Body of pancreas (tissue), 4 donors: ENCODE data around the gene SCN2B. TPM values are rescaled to one million over a fixed set of nuclear protein-coding genes. Genes with fewer than 3 reads are reported as not detected.

Experiments
- ATAC-seq: fragments of 150-250 bp; one replicate; pipeline ENCODE4 v1.9.1; 2016
- DNase-seq, 4 donors: peaks; one replicate each; pipeline ENCODE4 v3.0.0-alpha.2; 2019
- H3K27ac ChIP-seq, 4 donors: fragments of 200-600 bp; sonication (generic); 1 replicate in 3 of 4; 2 replicates in 1 of 4; pipeline versions ENCODE4 v1.5.1 to v1.6.1; 2016 to 2019; ENCODE audit warnings: mild to moderate bottlenecking in 1 of 4, mixed read lengths in 1 of 4, moderate library complexity in 1 of 4
- H3K27me3 ChIP-seq, 2 donors: fragments of 200-600 bp; sonication (generic); one replicate each; pipeline ENCODE4 v1.6.0; 2016; ENCODE audit warnings: mild to moderate bottlenecking in 1 of 2
- H3K36me3 ChIP-seq, 2 donors: fragments of 200-600 bp; sonication (generic); replicated peaks in 1 of 2; 2 replicates each; pipeline ENCODE4 v1.5.1; 2016; ENCODE audit warnings: low read depth in 2 of 2; ENCODE audit not compliant: insufficient read depth in 1 of 2
- H3K4me1 ChIP-seq: fragments of 200-600 bp; sonication (generic); one replicate; pipeline ENCODE4 v1.6.0; 2016
- H3K4me3 ChIP-seq, 2 donors: fragments of 200-600 bp; sonication (generic); 1 replicate in 1 of 2; 2 replicates in 1 of 2; pipeline ENCODE4 v1.5.1; 2016 to 2019
- H3K9me3 ChIP-seq, 3 donors: fragments of 200-600 bp; sonication (generic); 1 replicate in 2 of 3; 2 replicates in 1 of 3; pipeline ENCODE4 v1.5.1; 2016
- POLR2A ChIP-seq, 3 donors: fragments of 450-650 bp; IDR thresholded peaks; one replicate each; pipeline ENCODE4 v1.6.1; 2016; ENCODE audit warnings: antibody characterized with exemption in 3 of 3, mild to moderate bottlenecking in 2 of 3
- WGBS, 2 donors: methylation state at CpG; one replicate each; pipeline ENCODE4 v1.1.5; 2017; 5-methylcytosine and 5-hydroxymethylcytosine counted together
- intact Hi-C: fragments of 100-400 bp; cut with DNase I; formaldehyde crosslinking; loops from one replicate; pipeline ENCODE4 v1.15.1; 2023
- total RNA-seq, 2 donors: library from RNA; depleted of rRNA; stranded (reverse); fragments of >200 nt; gene quantifications; one replicate each; pipeline ENCODE4 v1.1.0, GENCODE V29; 2016
- TF ChIP-seq, protein P1 (sequence below), 7 experiments: fragments of 450-650 bp in 4 of 7; fragments of 200-600 bp in 3 of 7; sonication (generic) in 3 of 7; IDR thresholded peaks; one replicate each; pipeline ENCODE4 v1.5.1; 2016 to 2019; ENCODE audit warnings: antibody characterized with exemption in 7 of 7

The SCN2B gene
- total RNA-seq, 2 donors from 2014 or later: under 0.01 TPM; not detected in 1

DNA sequence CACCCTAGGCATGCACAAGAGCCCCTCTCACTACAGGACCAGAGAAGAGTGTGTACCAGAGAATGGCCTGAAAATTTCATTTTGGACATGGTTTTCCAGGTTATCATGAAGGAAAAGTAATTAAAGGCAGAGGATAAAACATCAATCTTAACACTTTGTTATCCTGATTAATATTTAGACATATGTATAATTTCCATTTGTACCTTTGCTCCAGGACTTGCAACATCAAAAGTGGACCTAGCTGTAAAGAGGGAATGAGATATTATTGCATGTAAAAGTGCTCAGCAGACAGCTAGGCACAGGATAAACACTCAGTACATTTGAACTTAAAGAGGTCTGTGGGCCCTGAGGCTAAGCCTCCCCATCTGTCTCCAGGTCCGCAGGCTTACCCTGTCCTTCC is 21.8 kb downstream of the SCN2B start:
- H3K4me1 ChIP-seq: peaks cover 16% of the 10 kb centered on the region
- intact Hi-C loops: no loop called here
- no peaks in the 10 kb centered on the region for H3K36me3 ChIP-seq
- H3K27ac ChIP-seq: no peak overlapping the region
- H3K4me3 ChIP-seq: no peak overlapping the region
- DNase-seq (no peak), ATAC-seq (no peak)
- H3K9me3 ChIP-seq: no peaks in the 10 kb centered on the region
- peaks cover 0 to 5% of the 10 kb centered on the region in 2 donors for H3K27me3 ChIP-seq
- TF ChIP-seq, protein P1, sequence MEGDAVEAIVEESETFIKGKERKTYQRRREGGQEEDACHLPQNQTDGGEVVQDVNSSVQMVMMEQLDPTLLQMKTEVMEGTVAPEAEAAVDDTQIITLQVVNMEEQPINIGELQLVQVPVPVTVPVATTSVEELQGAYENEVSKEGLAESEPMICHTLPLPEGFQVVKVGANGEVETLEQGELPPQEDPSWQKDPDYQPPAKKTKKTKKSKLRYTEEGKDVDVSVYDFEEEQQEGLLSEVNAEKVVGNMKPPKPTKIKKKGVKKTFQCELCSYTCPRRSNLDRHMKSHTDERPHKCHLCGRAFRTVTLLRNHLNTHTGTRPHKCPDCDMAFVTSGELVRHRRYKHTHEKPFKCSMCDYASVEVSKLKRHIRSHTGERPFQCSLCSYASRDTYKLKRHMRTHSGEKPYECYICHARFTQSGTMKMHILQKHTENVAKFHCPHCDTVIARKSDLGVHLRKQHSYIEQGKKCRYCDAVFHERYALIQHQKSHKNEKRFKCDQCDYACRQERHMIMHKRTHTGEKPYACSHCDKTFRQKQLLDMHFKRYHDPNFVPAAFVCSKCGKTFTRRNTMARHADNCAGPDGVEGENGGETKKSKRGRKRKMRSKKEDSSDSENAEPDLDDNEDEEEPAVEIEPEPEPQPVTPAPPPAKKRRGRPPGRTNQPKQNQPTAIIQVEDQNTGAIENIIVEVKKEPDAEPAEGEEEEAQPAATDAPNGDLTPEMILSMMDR (IDR thresholded peaks at IDR 0.05): no peak
- TF ChIP-seq POLR2A (IDR thresholded peaks at IDR 0.05): no peak
- 94 to 100% methylated on average over 1 of the region's 1 CpG for WGBS, 2 donors

DNA sequence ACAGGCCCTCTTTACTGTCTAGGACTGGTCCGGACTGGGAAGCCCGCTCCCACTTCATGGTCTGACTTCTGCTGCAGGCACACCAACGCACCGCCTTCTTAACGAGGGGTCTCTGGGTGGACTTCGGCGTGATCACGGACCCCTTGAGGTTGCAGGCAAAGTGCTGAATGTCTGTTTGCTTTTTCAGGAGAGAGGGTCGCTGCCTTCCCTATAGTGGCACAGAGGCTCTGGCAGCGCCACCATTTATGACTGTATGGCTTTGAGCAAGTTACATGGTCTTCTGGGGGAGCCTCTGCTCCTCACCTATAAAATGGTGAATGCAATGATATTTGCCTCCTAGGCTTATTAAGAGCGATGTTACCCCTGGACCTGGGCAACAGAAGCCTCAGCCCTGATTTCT is 22.5 kb downstream of the SCN2B start:
- DNase-seq: no peak
- intact Hi-C loops: no loop called here
- ATAC-seq: no peak
- Histone ChIP-seq H3K36me3 (no peaks in the 10 kb centered on the region), H3K27me3 (peaks cover 0 to 5% of the 10 kb centered on the region in 2 donors), H3K4me1 (peaks cover 16% of the 10 kb centered on the region), H3K9me3 (no peaks in the 10 kb centered on the region), H3K4me3 (no peak overlapping the region), H3K27ac (no peak overlapping the region)
- 81 to 92% methylated on average over 2 to 11 of the region's 11 CpGs for WGBS, 2 donors
- TF ChIP-seq POLR2A (IDR thresholded peaks at IDR 0.05): no peak
- TF ChIP-seq, protein P1 (IDR thresholded peaks at IDR 0.05): no peak

DNA sequence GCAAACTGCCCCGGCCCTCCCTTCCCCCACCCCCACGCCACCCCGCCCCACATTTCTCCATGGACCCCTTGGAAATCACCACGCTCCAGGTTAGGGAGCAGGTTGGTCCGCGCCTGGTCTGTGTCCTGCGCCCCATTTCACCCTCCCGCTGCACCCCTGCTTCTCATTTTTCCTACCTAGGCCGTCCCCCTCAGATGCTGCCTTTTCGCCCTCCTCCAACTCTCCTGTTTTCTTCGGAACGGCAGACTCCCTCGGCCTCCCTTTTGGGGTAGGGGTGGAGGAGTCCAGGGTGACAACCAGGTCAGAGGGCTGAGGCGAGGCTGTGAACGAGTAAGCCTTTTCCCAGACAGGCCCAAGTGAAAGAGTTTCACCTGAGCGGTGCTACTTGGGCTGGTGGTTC is 22.9 kb downstream of the SCN2B start:
- ATAC-seq (no peak), DNase-seq (no peak)
- H3K9me3 ChIP-seq: no peaks in the 10 kb centered on the region
- H3K36me3 ChIP-seq: no peaks in the 10 kb centered on the region
- H3K27ac ChIP-seq: no peak overlapping the region
- TF ChIP-seq, protein P1 (IDR thresholded peaks at IDR 0.05): no peak
- TF ChIP-seq POLR2A (IDR thresholded peaks at IDR 0.05): no peak
- no peak overlapping the region for H3K4me3 ChIP-seq
- 39 to 51% methylated on average over 12 to 16 of the region's 16 CpGs for WGBS, 2 donors
- H3K27me3 ChIP-seq: peaks cover 0 to 5% of the 10 kb centered on the region in 2 donors
- H3K4me1 ChIP-seq: peaks cover 16% of the 10 kb centered on the region
- intact Hi-C loops: no loop called here

DNA sequence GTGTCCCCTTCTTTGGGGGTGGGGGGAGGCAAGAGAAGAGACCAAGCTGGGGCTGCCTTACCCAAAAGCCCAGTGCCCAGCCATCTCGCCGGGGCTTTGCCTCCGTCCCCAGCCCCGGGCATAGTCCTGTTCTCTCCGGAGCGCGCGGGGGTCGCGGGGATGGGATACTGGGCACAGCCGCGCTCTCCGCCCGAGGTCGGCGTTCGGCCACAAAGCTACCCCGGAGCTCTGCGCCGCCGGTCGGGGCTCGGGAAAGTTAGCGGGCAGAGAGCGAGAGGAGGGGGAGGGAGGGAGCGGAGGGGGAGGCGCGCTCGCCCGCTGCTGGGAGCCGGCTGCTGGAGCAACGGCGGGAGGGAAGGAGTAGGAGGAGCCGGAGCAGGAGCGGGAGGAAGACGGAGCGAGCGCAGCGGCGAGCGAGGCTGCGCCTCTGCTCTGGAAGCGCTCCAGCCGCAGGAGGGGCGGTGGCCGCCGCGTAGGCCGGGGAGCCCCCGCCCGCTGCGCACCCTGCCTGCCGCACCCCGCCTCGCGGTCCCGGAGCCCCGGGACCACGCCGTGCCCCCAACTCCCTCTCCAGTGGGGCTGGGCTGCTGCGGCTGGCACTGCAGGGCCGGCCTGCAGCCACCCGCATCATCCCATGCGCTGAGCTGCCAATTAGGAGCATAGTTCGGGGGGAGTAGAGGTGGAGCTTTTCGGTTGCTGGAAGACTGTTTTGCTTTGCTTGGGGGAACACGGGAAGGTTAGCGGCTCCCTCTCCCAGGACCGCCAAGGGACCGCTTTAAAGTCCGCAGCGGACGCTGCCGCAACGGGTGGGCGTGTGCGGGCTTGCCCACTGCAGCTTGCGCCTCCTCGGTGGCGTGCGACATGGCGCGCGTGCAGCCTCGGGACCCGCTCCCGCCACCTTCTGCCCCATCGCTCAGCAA is 23.6 kb downstream of the SCN2B start, which contains the start of gene SCN4B:
Gene SCN4B, minus strand, starts transcription at position 272 of the 920 bp plus-strand sequence. Its CDS starts 150 bp downstream, at position 122.
- ATAC-seq (peak; percentile 83), DNase-seq (peak; percentile 50 to 71 (median 66))
- Histone ChIP-seq H3K27me3 (peaks cover 0 to 5% of the 10 kb centered on the region in 2 donors), H3K9me3 (no peaks in the 10 kb centered on the region), H3K4me3 (no peak within 1 kb of the TSS), H3K4me1 (peaks cover 16% of the 10 kb centered on the region), H3K27ac (no peak within 1 kb of the TSS), H3K36me3 (no peaks in the 10 kb centered on the region)
- intact Hi-C loops: no loop called here
- WGBS, 2 donors: 1 to 3% methylated on average over 34 to 86 of the region's 88 CpGs
- no peak for TF ChIP-seq POLR2A (IDR thresholded peaks at IDR 0.05)
- TF ChIP-seq, protein P1 (IDR thresholded peaks at IDR 0.05): no peak
